WTC11 (cell line): Measurements from ENCODE around the gene DOK5. TPM values are rescaled to one million over a fixed set of nuclear protein-coding genes. Genes with fewer than 3 reads are reported as not detected.
"Not testable (repeated sequence)": the region's sequence is repeated elsewhere in the genome, so short reads cannot be mapped to it uniquely, and the experiment has no call there.

Experiments
- ATAC-seq: fragments of 200-7000 bp; cut with Tn5 transposase; 2 replicates; pipeline ENCODE4 v1.10.0; 2021; ENCODE audit warnings: mild to moderate bottlenecking, moderate library complexity
- CTCF ChIA-PET: fragments of 300-600 bp; sonication (Branson Sonifier 250); formaldehyde crosslinking; loops from one replicate; lab custom pipeline; 2021; ENCODE audit warnings: antibody characterized with exemption; lab: Charles Lee
- POLR2A ChIA-PET: fragments of 350-600 bp; sonication (Branson Sonifier 250); formaldehyde crosslinking; loops from one replicate; lab custom pipeline; 2021; ENCODE audit warnings: antibody characterized with exemption; lab: Charles Lee
- DNase-seq: peaks from one replicate; pipeline ENCODE4 v3.0.0; 2021; ENCODE audit warnings: low spot score
- H3K27ac Mint-ChIP-seq: 2 replicates; pipeline ENCODE4 v1.8.0; 2021; ENCODE audit warnings: mixed read lengths
- H3K27me3 Mint-ChIP-seq: 2 replicates; pipeline ENCODE4 v1.8.0; 2021; ENCODE audit warnings: low read depth, mild to moderate bottlenecking, moderate library complexity, mixed read lengths
- H3K36me3 Mint-ChIP-seq: 2 replicates; pipeline ENCODE4 v1.8.0; 2021; ENCODE audit warnings: mixed read lengths
- H3K4me1 Mint-ChIP-seq: 2 replicates; pipeline ENCODE4 v1.8.0; 2022; ENCODE audit warnings: mixed read lengths
- H3K4me3 Mint-ChIP-seq: 2 replicates; pipeline ENCODE4 v1.8.0; 2021; ENCODE audit warnings: mild to moderate bottlenecking, moderate library complexity, mixed read lengths
- H3K9me3 Mint-ChIP-seq: 2 replicates; pipeline ENCODE4 v1.8.0; 2021; ENCODE audit warnings: mixed read lengths
- CBFB ChIP-seq: sonication (generic); formaldehyde crosslinking; IDR thresholded peaks from 2 replicates; pipeline ENCODE4 v1.8.1; 2022; ENCODE audit warnings: mild to moderate bottlenecking, low read depth, missing genetic modification reagents
- CREB1 ChIP-seq: sonication (generic); formaldehyde crosslinking; IDR thresholded peaks from 2 replicates; pipeline ENCODE4 v1.8.0; 2023; ENCODE audit warnings: mild to moderate bottlenecking, missing genetic modification reagents
- CREM ChIP-seq: sonication (generic); formaldehyde crosslinking; IDR thresholded peaks from 2 replicates; pipeline ENCODE4 v1.8.1; 2022; ENCODE audit warnings: mild to moderate bottlenecking, missing genetic modification reagents, moderate library complexity
- E2F4 ChIP-seq: sonication (generic); formaldehyde crosslinking; IDR thresholded peaks from 2 replicates; pipeline ENCODE4 v1.8.1; 2022; ENCODE audit warnings: low read depth, mild to moderate bottlenecking, moderate library complexity, missing genetic modification reagents, borderline replicate concordance
- ESRRA ChIP-seq: sonication (generic); formaldehyde crosslinking; IDR thresholded peaks from 2 replicates; pipeline ENCODE4 v1.8.1; 2022; ENCODE audit warnings: mild to moderate bottlenecking, missing genetic modification reagents, borderline replicate concordance
- FOXP1 ChIP-seq: sonication (generic); formaldehyde crosslinking; IDR thresholded peaks from 2 replicates; pipeline ENCODE4 v1.8.0; 2022; ENCODE audit warnings: missing genetic modification reagents, mild to moderate bottlenecking, moderate library complexity, borderline replicate concordance
- GABPB1 ChIP-seq: sonication (generic); formaldehyde crosslinking; IDR thresholded peaks from 2 replicates; pipeline ENCODE4 v1.8.1; 2023; ENCODE audit warnings: mild to moderate bottlenecking, missing genetic modification reagents
- HMGA2 ChIP-seq: fragments of 250-450 bp; sonication (Bioruptor Pico); IDR thresholded peaks from 2 replicates; pipeline ENCODE4 v1.4.0; 2021; ENCODE audit warnings: mild to moderate bottlenecking, moderate library complexity
- IRF1 ChIP-seq: sonication (generic); formaldehyde crosslinking; IDR thresholded peaks from 2 replicates; pipeline ENCODE4 v1.8.0; 2023; ENCODE audit warnings: missing genetic modification reagents
- NFYB ChIP-seq: sonication (generic); formaldehyde crosslinking; conservative IDR thresholded peaks from 2 replicates; pipeline ENCODE4 v1.8.0; 2022; ENCODE audit warnings: low read depth, missing genetic modification reagents
- RORB ChIP-seq: fragments of 250-450 bp; sonication (Bioruptor Pico); IDR thresholded peaks from 2 replicates; pipeline ENCODE4 v1.9.0; 2021; ENCODE audit warnings: mild to moderate bottlenecking
- ZBTB21 ChIP-seq: sonication (generic); formaldehyde crosslinking; IDR thresholded peaks from 2 replicates; pipeline ENCODE4 v1.8.1; 2023; ENCODE audit warnings: mild to moderate bottlenecking, missing genetic modification reagents, borderline replicate concordance
- ZNF263 ChIP-seq: sonication (generic); formaldehyde crosslinking; IDR thresholded peaks from 2 replicates; pipeline ENCODE4 v1.8.1; 2022; ENCODE audit warnings: low read depth, mild to moderate bottlenecking, moderate library complexity, missing genetic modification reagents
- ZNF425 ChIP-seq: fragments of 250-450 bp; sonication (Bioruptor Pico); conservative IDR thresholded peaks from 2 replicates; pipeline ENCODE4 v1.9.0; 2021; ENCODE audit warnings: mild to moderate bottlenecking
- ZNF671 ChIP-seq: fragments of 250-450 bp; sonication (Bioruptor Pico); IDR thresholded peaks from 2 replicates; pipeline ENCODE4 v1.8.0; 2021; ENCODE audit warnings: mild to moderate bottlenecking
- total RNA-seq: library from RNA; stranded (reverse); gene quantifications from 3 replicates; pipeline ENCODE4 v1.2.3, GENCODE V29; 2021
- TF ChIP-seq, protein P1 (sequence below): sonication (generic); formaldehyde crosslinking; IDR thresholded peaks from 2 replicates; pipeline ENCODE4 v1.8.0; 2022; ENCODE audit warnings: mild to moderate bottlenecking, missing genetic modification reagents
- TF ChIP-seq, protein P2 (sequence below): sonication (generic); formaldehyde crosslinking; IDR thresholded peaks from 2 replicates; pipeline ENCODE4 v1.8.0; 2022; ENCODE audit warnings: mild to moderate bottlenecking, missing genetic modification reagents
- TF ChIP-seq, protein P3 (sequence below): sonication (generic); formaldehyde crosslinking; IDR thresholded peaks from 2 replicates; pipeline ENCODE4 v1.8.1; 2023; ENCODE audit warnings: mild to moderate bottlenecking, missing genetic modification reagents, moderate library complexity

DOK5 gene
- total RNA-seq, 1 experiment from 2014 or later: 10.1 TPM

DNA sequence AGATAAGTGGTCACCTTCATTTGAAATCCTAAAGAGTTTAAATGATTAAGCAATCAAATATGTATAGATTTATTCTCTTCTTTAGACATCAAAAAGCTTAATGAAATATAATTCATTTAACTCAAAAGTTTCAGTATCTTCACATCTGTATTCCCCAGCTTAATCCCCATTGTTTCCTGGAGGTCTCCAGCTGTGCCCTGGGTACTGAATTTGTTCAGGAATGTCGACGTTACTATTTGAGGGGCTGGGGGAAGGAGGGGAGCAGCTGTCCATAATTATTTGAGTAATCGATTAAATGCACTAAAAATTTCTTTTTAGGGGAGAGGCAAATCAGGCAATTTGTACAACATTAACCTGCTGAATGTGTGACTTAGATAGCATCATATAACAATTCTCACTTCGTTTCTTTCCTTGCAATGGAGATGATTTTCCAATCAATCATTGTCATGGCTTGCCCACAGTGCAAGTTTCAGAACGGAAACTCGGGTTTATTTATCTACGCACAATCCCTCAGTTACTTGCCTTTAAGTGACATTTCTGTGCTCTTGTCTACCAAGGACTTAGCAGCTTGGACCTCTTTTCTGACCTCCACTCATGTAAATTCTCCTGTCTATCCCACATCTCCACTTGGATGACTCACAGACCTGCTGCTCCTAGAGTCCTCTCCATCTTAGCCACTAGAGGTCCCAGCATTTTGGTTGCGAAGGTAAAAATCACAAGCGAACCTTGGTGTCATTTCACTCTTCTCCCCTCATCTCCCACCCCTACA, 3.9 kb downstream of the DOK5 start (continued):
- TF ChIP-seq, protein P1, sequence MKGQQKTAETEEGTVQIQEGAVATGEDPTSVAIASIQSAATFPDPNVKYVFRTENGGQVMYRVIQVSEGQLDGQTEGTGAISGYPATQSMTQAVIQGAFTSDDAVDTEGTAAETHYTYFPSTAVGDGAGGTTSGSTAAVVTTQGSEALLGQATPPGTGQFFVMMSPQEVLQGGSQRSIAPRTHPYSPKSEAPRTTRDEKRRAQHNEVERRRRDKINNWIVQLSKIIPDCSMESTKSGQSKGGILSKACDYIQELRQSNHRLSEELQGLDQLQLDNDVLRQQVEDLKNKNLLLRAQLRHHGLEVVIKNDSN: no peak
- TF ChIP-seq HMGA2 (CRISPR knock-in tag): no peak
- TF ChIP-seq FOXP1 (CRISPR knock-in tag): no peak

- Mint-ChIP-seq H3K4me1 (peaks cover 40% of the 10 kb centered on the region), H3K27me3 (peaks cover 26% of the 10 kb centered on the region)
- CTCF ChIA-PET, H3K27ac Mint-ChIP-seq, POLR2A ChIA-PET, H3K4me3 Mint-ChIP-seq, ATAC-seq, H3K9me3 Mint-ChIP-seq, DNase-seq, H3K36me3 Mint-ChIP-seq: not testable (repeated sequence)
These were observed 4.5 kb downstream of the DOK5 start for GRCh38 chr20:54479937-54480336.

- no peak overlapping the region for H3K27ac Mint-ChIP-seq
- ChIA-PET CTCF (no interaction called here), POLR2A (no interaction called here)
- peaks cover 40% of the 10 kb centered on the region for H3K4me1 Mint-ChIP-seq
- peaks cover 18% of the 10 kb centered on the region for H3K27me3 Mint-ChIP-seq
- ATAC-seq (no peak), DNase-seq (no peak)
- H3K36me3 Mint-ChIP-seq: no peaks in the 10 kb centered on the region
- H3K9me3 Mint-ChIP-seq: no peaks in the 10 kb centered on the region
- H3K4me3 Mint-ChIP-seq: no peak overlapping the region
- TF ChIP-seq ZNF425: no peak
- no peak for TF ChIP-seq GABPB1 (CRISPR knock-in tag)
- TF ChIP-seq ESRRA: no peak
- no peak for TF ChIP-seq ZNF263
- TF ChIP-seq CREM (CRISPR knock-in tag): no peak
- TF ChIP-seq RORB (CRISPR knock-in tag): no peak
These were observed 6.0 kb downstream of the DOK5 start for GRCh38 chr20:54481442-54481841.

- H3K36me3 Mint-ChIP-seq: no peaks in the 10 kb centered on the region
- no peak for TF ChIP-seq IRF1 (CRISPR knock-in tag)
- TF ChIP-seq CBFB (CRISPR knock-in tag): no peak
- TF ChIP-seq E2F4: no peak
- TF ChIP-seq, protein P2, sequence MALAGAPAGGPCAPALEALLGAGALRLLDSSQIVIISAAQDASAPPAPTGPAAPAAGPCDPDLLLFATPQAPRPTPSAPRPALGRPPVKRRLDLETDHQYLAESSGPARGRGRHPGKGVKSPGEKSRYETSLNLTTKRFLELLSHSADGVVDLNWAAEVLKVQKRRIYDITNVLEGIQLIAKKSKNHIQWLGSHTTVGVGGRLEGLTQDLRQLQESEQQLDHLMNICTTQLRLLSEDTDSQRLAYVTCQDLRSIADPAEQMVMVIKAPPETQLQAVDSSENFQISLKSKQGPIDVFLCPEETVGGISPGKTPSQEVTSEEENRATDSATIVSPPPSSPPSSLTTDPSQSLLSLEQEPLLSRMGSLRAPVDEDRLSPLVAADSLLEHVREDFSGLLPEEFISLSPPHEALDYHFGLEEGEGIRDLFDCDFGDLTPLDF: no peak
- TF ChIP-seq NFYB (CRISPR knock-in tag): no peak
- no peak for TF ChIP-seq CREB1 (CRISPR knock-in tag)
- no peak for TF ChIP-seq ZNF671
- TF ChIP-seq, protein P3, sequence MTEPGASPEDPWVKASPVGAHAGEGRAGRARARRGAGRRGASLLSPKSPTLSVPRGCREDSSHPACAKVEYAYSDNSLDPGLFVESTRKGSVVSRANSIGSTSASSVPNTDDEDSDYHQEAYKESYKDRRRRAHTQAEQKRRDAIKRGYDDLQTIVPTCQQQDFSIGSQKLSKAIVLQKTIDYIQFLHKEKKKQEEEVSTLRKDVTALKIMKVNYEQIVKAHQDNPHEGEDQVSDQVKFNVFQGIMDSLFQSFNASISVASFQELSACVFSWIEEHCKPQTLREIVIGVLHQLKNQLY (CRISPR knock-in tag): no peak
- TF ChIP-seq ZBTB21: no peak
- TF ChIP-seq, all 79 proteins: peak for 0
- Mint-ChIP-seq H3K9me3 (no peaks in the 10 kb centered on the region), H3K4me1 (peaks cover 13% of the 10 kb centered on the region), H3K27ac (no peak overlapping the region), H3K4me3 (no peak overlapping the region), H3K27me3 (no peaks in the 10 kb centered on the region)
- CTCF ChIA-PET: no interaction called here
- DNase-seq: no peak
- ATAC-seq: no peak
- POLR2A ChIA-PET: no interaction called here
These were observed 10.2 kb downstream of the DOK5 start for GRCh38 chr20:54485631-54486030.
